Skeletal muscle satellite cell (primary cell): Measurements from ENCODE around the gene CLN5.

Source experiments
- H3K27me3 ChIP-seq: 2 replicates; pipeline ENCODE4 v1.7.0; 2013; ENCODE audit warnings: low read length; ENCODE audit not compliant: control insufficient read depth, insufficient read depth
- H3K36me3 ChIP-seq: 2 replicates; pipeline ENCODE4 v1.7.0; 2013; ENCODE audit warnings: mild to moderate bottlenecking, control low read depth, low read length; ENCODE audit not compliant: insufficient read depth
- H3K4me1 ChIP-seq: 2 replicates; pipeline ENCODE4 v1.7.0; 2013; ENCODE audit warnings: low read length; ENCODE audit not compliant: control insufficient read depth, insufficient read depth
- H3K4me2 ChIP-seq: 2 replicates; pipeline ENCODE4 v1.7.0; 2013; ENCODE audit warnings: mild to moderate bottlenecking, low read length
- H3K4me3 ChIP-seq: 2 replicates; pipeline ENCODE4 v1.7.0; 2013; ENCODE audit warnings: low read length
- H3K9ac ChIP-seq: 2 replicates; pipeline ENCODE4 v1.7.0; 2013; ENCODE audit warnings: mild to moderate bottlenecking, low read depth, low read length, moderate library complexity
- H3K9me3 ChIP-seq: replicated peaks from 2 replicates; pipeline ENCODE4 v1.7.0; 2013; ENCODE audit warnings: mild to moderate bottlenecking, control low read depth, low read length

CLN5 gene

GRCh38 chr13:76965759-76966421, 26.0 kb upstream of the CLN5 start:
- Histone ChIP-seq H3K9ac (no peak overlapping the region), H3K4me1 (no peaks in the 10 kb centered on the region), H3K4me2 (no peak overlapping the region), H3K9me3 (no peaks in the 10 kb centered on the region), H3K27me3 (peaks cover 9% of the 10 kb centered on the region), H3K4me3 (no peak overlapping the region), H3K36me3 (no peaks in the 10 kb centered on the region)

- H3K9ac ChIP-seq: no peak overlapping the region
- H3K9me3 ChIP-seq: no peaks in the 10 kb centered on the region
- H3K36me3 ChIP-seq: no peaks in the 10 kb centered on the region
- no peaks in the 10 kb centered on the region for H3K4me1 ChIP-seq
- peaks cover 15% of the 10 kb centered on the region for H3K27me3 ChIP-seq
- H3K4me3 ChIP-seq: no peak overlapping the region
- H3K4me2 ChIP-seq: no peak overlapping the region
Measured at GRCh38 chr13:76967031-76967430, 24.9 kb upstream of the CLN5 start.

DNA sequence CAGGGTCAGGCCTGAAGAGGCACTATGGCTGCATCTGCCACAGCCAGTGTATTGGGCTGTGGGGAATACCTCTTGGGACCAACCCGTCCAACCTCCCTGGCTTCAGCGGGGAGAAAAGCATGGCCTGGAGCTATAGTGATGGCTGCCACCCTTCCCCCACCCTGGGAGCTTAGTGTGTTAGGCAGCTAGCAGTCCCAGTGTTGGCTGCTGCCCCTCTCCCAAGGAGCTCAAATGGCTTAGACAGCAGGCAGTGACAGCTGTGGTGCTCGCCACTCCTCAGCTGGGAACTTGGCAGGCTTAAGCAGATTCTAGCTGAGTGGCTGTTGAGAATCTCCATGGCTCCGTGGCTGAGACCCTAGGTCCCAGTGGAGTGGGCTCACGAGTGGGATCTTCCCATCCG, 23.8 kb upstream of the CLN5 start:
- H3K9ac ChIP-seq: no peak overlapping the region
- H3K4me1 ChIP-seq: no peaks in the 10 kb centered on the region
- no peak overlapping the region for H3K4me3 ChIP-seq
- H3K27me3 ChIP-seq: peaks cover 25% of the 10 kb centered on the region
- no peaks in the 10 kb centered on the region for H3K36me3 ChIP-seq
- H3K9me3 ChIP-seq: no peaks in the 10 kb centered on the region
- no peak overlapping the region for H3K4me2 ChIP-seq

- H3K9me3 ChIP-seq: no peaks in the 10 kb centered on the region
- no peaks in the 10 kb centered on the region for H3K36me3 ChIP-seq
- no peak overlapping the region for H3K9ac ChIP-seq
- H3K27me3 ChIP-seq: peaks cover 38% of the 10 kb centered on the region
- no peak overlapping the region for H3K4me2 ChIP-seq
- no peaks in the 10 kb centered on the region for H3K4me1 ChIP-seq
- H3K4me3 ChIP-seq: no peak overlapping the region
Measured at GRCh38 chr13:76969488-76970365, 22.2 kb upstream of the CLN5 start.

DNA sequence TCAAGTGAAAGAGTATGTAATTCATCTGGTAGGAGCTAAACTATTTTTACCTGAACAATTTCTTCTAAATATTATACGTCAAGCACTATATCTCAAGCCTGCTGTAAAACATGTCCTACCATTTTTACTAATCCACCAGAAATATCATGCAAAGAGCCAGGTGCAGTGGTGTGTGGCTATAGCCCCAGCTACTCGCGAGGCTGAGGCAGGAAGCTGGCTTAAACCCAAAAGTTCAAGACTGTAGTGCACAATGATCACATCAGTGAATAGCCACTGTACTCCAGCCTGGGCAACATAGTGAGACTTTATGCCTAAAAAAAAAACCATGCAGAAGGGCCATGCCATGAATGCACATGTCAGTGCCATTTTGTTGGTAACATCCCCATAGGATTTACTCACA, 20.7 kb upstream of the CLN5 start:
- no peaks in the 10 kb centered on the region for H3K4me1 ChIP-seq
- no peaks in the 10 kb centered on the region for H3K9me3 ChIP-seq
- H3K9ac ChIP-seq: no peak overlapping the region
- no peak overlapping the region for H3K4me2 ChIP-seq
- no peaks in the 10 kb centered on the region for H3K36me3 ChIP-seq
- no peak overlapping the region for H3K4me3 ChIP-seq
- H3K27me3 ChIP-seq: peaks cover 46% of the 10 kb centered on the region

- H3K4me3 ChIP-seq: no peak overlapping the region
- no peaks in the 10 kb centered on the region for H3K9me3 ChIP-seq
- H3K4me1 ChIP-seq: no peaks in the 10 kb centered on the region
- no peaks in the 10 kb centered on the region for H3K36me3 ChIP-seq
- peak overlapping the region; percentile 13 for H3K4me2 ChIP-seq
- no peak overlapping the region for H3K9ac ChIP-seq
- peaks cover 50% of the 10 kb centered on the region for H3K27me3 ChIP-seq
Measured at GRCh38 chr13:76971851-76972829, 19.7 kb upstream of the CLN5 start.

DNA sequence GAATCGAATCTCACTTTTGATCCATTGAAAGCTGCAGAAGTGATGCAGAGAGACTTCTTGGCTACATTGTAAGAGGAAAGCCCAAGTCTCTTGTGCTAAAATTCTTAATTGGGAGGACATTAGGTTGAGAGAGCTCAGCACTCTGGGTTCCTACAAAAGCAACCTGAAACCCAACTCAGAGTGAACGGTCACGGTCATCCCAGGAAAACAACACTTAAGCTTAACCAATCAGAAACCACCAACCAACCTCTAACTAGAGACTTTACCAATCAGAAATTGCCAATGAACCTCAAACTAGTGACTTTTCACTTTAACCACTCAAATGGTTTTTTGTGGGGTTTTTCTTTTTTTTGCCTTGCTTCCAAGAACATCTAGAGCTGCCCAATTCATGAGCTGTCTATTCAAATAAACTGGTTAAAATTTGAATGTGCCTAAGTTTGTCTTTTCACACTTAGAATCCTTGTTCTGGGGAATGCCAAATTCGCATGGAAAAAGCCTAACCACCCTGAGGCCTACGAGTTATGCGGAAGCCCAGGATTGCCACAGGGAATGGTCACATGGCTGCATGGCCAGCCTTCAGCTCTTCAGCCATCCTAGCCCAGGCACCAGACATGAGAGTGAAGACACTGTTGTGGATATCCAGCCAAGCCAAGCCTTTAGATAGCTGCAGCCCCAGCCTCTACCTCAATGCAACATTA, 17.8 kb upstream of the CLN5 start:
- no peak overlapping the region for H3K4me3 ChIP-seq
- H3K9ac ChIP-seq: no peak overlapping the region
- H3K9me3 ChIP-seq: no peaks in the 10 kb centered on the region
- peaks cover 63% of the 10 kb centered on the region for H3K27me3 ChIP-seq
- no peak overlapping the region for H3K4me2 ChIP-seq
- no peaks in the 10 kb centered on the region for H3K36me3 ChIP-seq
- no peaks in the 10 kb centered on the region for H3K4me1 ChIP-seq

DNA sequence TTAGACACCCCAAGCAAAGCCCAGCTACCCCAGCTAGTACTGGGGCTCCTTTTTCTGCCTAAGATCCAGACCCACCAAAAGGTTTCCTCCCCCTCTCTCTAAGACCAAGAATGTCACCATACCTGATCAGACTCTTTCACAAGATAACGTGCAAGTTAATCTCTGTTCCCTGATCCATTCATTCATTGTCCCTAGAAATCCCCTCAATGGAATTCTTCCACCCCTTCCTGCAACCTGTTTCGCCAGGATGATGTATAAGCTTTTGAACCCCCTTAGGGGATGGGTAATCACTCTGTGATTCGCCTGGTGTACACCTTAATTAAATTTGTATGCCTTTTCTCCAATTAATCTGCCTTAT, 17.3 kb upstream of the CLN5 start:
- Histone ChIP-seq H3K4me2 (no peak overlapping the region), H3K36me3 (no peaks in the 10 kb centered on the region), H3K27me3 (peaks cover 61% of the 10 kb centered on the region), H3K9ac (no peak overlapping the region), H3K4me3 (no peak overlapping the region), H3K4me1 (no peaks in the 10 kb centered on the region), H3K9me3 (no peaks in the 10 kb centered on the region)

DNA sequence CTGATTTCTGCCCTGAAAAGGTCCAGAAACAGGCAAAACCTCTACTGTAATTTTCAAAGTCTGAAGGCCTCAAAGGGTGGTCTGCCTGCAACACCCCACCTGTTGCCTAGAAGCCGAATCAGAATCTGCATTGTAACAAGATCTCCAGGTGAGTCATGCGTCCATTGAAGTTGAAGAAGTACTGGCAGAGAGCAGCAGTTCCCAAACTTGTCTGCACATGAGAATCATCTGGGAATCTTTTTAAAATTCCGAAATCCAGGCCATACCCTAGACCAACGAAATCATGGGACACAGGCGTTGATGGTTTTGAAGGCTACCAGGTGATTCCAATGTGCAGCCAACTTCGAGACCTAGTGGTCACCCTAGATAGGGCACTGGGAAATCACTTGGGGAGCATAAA, 16.0 kb upstream of the CLN5 start:
- Histone ChIP-seq H3K4me3 (no peak overlapping the region), H3K4me2 (no peak overlapping the region), H3K9ac (no peak overlapping the region), H3K27me3 (peaks cover 65% of the 10 kb centered on the region), H3K36me3 (no peaks in the 10 kb centered on the region), H3K4me1 (peaks cover 4% of the 10 kb centered on the region), H3K9me3 (no peaks in the 10 kb centered on the region)

- no peak overlapping the region for H3K9ac ChIP-seq
Measured at GRCh38 chr13:76976490-76976889, 15.4 kb upstream of the CLN5 start.

DNA sequence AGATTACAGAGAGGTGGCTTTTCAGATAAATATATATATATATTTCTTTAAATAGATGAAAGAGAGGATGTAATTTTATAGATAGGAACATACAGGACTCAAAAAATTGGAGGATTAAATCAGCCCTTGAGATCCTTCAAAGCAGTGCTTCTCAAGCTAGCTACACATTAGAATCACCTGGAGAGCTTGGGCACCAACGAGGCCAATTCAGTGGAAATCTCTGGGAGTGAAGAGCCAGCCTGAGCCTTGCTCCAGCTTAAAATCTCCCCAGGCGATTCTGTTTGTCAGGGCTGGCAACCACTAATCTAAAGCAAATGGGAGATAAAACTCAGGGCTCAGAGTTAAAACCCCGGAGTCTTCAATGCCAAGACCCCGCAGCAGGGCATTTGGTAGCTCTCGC, 15.0 kb upstream of the CLN5 start:
- H3K27me3 ChIP-seq: peaks cover 69% of the 10 kb centered on the region
- no peaks in the 10 kb centered on the region for H3K36me3 ChIP-seq
- no peak overlapping the region for H3K9ac ChIP-seq
- H3K4me3 ChIP-seq: no peak overlapping the region
- no peak overlapping the region for H3K4me2 ChIP-seq
- H3K4me1 ChIP-seq: peaks cover 4% of the 10 kb centered on the region
- H3K9me3 ChIP-seq: no peaks in the 10 kb centered on the region

More at GRCh38 chr13:76976490-76976889, 15.4 kb upstream of the CLN5 start:
- Histone ChIP-seq H3K4me2 (no peak overlapping the region), H3K9me3 (no peaks in the 10 kb centered on the region), H3K27me3 (peaks cover 66% of the 10 kb centered on the region), H3K4me1 (peaks cover 4% of the 10 kb centered on the region), H3K4me3 (no peak overlapping the region), H3K36me3 (no peaks in the 10 kb centered on the region)
